OCI-LY1 (cell line): ENCODE results near the gene KCNK4.

ENCODE experiments used
- CTCF ChIP-seq: fragments of 200-600 bp; sonication (generic), shearing (Covaris generic); IDR thresholded peaks from 2 replicates; pipeline ENCODE4 v1.5.1; 2017; ENCODE audit warnings: mild to moderate bottlenecking, antibody characterized with exemption, low read length, moderate library complexity, mixed read lengths
- EZH2 ChIP-seq: fragments of 200-600 bp; sonication (generic), shearing (Covaris generic); IDR thresholded peaks from 2 replicates; pipeline ENCODE4 v1.8.0; 2017; ENCODE audit warnings: borderline replicate concordance, mixed run types, mild to moderate bottlenecking, antibody characterized with exemption, low read length, moderate library complexity, mixed read lengths

DNA sequence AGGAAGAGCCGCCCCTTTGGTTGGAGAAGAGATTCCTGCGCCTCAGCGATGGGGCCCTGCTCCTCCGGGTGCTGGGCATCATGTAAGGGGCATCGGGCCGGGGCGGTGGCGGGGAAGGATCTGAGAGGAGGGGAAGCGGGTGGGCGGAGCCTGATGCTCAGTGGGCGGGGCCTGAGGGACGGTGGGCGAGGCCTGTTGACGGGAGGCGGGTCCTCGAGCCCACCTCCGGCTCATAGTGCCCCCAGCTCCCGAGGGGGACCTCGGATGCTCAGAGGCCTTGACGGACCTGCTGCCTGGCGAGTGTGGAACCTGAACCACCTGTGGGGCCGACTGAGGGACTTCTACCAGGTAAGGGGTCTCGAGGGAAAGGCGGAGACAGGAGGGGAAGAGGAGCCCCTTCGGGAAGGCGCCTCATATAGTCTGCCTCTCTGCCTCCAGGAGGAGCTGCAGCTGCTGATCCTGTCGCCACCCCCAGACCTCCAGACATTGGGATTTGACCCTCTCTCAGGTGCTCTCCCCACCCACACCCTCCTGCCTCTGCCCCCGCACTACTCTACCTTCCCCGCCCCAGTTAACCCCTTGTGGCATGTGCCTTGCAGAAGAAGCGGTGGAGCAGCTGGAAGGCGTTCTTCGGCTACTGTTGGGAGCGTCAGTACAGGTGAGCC, 49.7 kb downstream of the KCNK4 start:
- TF ChIP-seq CTCF (peak; percentile 30; the same call in 1 of the 2 replicates), EZH2 (no peak)
